SK-N-SH (cell line): ENCODE results near the gene SPATA13. TPM values are rescaled to one million over a fixed set of nuclear protein-coding genes. Genes with fewer than 3 reads are reported as not detected.

ENCODE experiments used
- CTCF ChIA-PET: fragments of 300-600, 350-600 bp; formaldehyde crosslinking; extraction: SDS; loops from one replicate; lab custom pipeline; 2021; lab: Yijun Ruan, JAX
- POLR2A ChIA-PET: fragments of 350-600 bp; sonication (Branson Sonifier 250); formaldehyde crosslinking; extraction: SDS; loops from one replicate; lab custom pipeline; 2020; ENCODE audit warnings: antibody characterized with exemption, inconsistent platforms; lab: Yijun Ruan, JAX
- DNase-seq: peaks from one replicate; pipeline ENCODE4 v3.0.0; 2012
- H2AFZ ChIP-seq: fragments of 200-600 bp; sonication (generic); 2 replicates; pipeline ENCODE4 v1.8.1; 2016; ENCODE audit warnings: antibody characterized with exemption, mild to moderate bottlenecking, low read depth
- H3F3A ChIP-seq: fragments of 200-600 bp; sonication (generic); replicated peaks from 2 replicates; pipeline ENCODE3; 2016; ENCODE audit warnings: antibody characterized with exemption, mild to moderate bottlenecking; ENCODE audit not compliant: insufficient read depth
- H3K27ac ChIP-seq, 2 experiments: fragments of 200-500 bp in 1 of 2; fragments of 200-600 bp in 1 of 2; sonication (Bioruptor generic) in 1 of 2; sonication (generic), shearing (Covaris generic) in 1 of 2; 2 replicates each; pipeline versions ENCODE4 v1.5.1 to v1.6.1; 2014 to 2016; ENCODE audit warnings: low read depth in 2 of 2, inconsistent platforms in 1 of 2, low read length in 1 of 2, mild to moderate bottlenecking in 1 of 2, mixed read lengths in 1 of 2
- H3K27me3 ChIP-seq: fragments of 200-600 bp; sonication (generic), shearing (Covaris generic); 2 replicates; pipeline ENCODE4 v1.6.1; 2016; ENCODE audit warnings: mixed run types; ENCODE audit not compliant: insufficient read depth
- H3K36me3 ChIP-seq, 2 experiments: fragments of 200-500 bp in 1 of 2; fragments of 200-600 bp in 1 of 2; sonication (Bioruptor generic) in 1 of 2; sonication (generic) in 1 of 2; replicated peaks in 1 of 2; 2 replicates each; pipeline versions ENCODE3 to v1.5.1; 2014 to 2016; ENCODE audit warnings: low read length in 1 of 2, mild to moderate bottlenecking in 1 of 2; ENCODE audit not compliant: insufficient read depth in 2 of 2, control insufficient read depth in 1 of 2
- H3K4me1 ChIP-seq, 2 experiments: fragments of 200-500 bp in 1 of 2; fragments of 200-600 bp in 1 of 2; sonication (Bioruptor generic) in 1 of 2; sonication (generic), shearing (Covaris generic) in 1 of 2; 2 replicates each; pipeline versions ENCODE4 v1.5.1 to v1.6.1; 2014 to 2016; ENCODE audit warnings: low read depth in 1 of 2, low read length in 1 of 2, mixed run types in 1 of 2; ENCODE audit not compliant: insufficient read depth in 2 of 2, control insufficient read depth in 1 of 2
- H3K4me2 ChIP-seq: fragments of 200-600 bp; sonication (generic), shearing (Covaris generic); 2 replicates; pipeline ENCODE4 v1.6.1; 2017; ENCODE audit warnings: mixed run types
- H3K4me3 ChIP-seq, 2 experiments: fragments of 200-500 bp in 1 of 2; fragments of 200-600 bp in 1 of 2; sonication (Bioruptor generic) in 1 of 2; sonication (generic), shearing (Covaris generic) in 1 of 2; 2 replicates each; pipeline versions ENCODE4 v1.5.1 to v1.8.1; 2014 to 2016; ENCODE audit warnings: low read depth in 2 of 2, inconsistent platforms in 1 of 2, low read length in 1 of 2, mild to moderate bottlenecking in 1 of 2, mixed read lengths in 1 of 2, moderate library complexity in 1 of 2
- H3K79me2 ChIP-seq: fragments of 200-600 bp; sonication (generic); 2 replicates; pipeline ENCODE4 v1.8.1; 2017; ENCODE audit warnings: mild to moderate bottlenecking; ENCODE audit not compliant: insufficient read depth
- H3K9ac ChIP-seq: fragments of 200-600 bp; sonication (generic); 2 replicates; pipeline ENCODE4 v1.6.1; 2017; ENCODE audit warnings: mixed run types
- H3K9me2 ChIP-seq: fragments of 200-600 bp; sonication (generic); 2 replicates; pipeline ENCODE4 v1.6.1; 2017; ENCODE audit warnings: mixed run types
- H3K9me3 ChIP-seq: fragments of 200-600 bp; sonication (generic); 2 replicates; pipeline ENCODE4 v1.6.1; 2017; ENCODE audit warnings: mixed run types, mild to moderate bottlenecking, moderate library complexity
- H4K20me1 ChIP-seq: fragments of 200-600 bp; sonication (generic); 2 replicates; pipeline ENCODE4 v1.6.1; 2017; ENCODE audit warnings: mild to moderate bottlenecking, mixed run types; ENCODE audit not compliant: insufficient read depth
- CTCF ChIP-seq: fragments of 200-600 bp; sonication (generic); IDR thresholded peaks from 2 replicates; pipeline ENCODE4 v1.6.1; 2017; ENCODE audit warnings: antibody characterized with exemption, mild to moderate bottlenecking, moderate library complexity
- ELF1 ChIP-seq: IDR thresholded peaks from 2 replicates; pipeline ENCODE4 v1.4.0; 2012
- GABPA ChIP-seq: IDR thresholded peaks from 2 replicates; pipeline ENCODE4 v1.4.0; 2012; ENCODE audit warnings: low read depth, mild to moderate bottlenecking
- GATA2 ChIP-seq: sonication (generic); formaldehyde crosslinking; IDR thresholded peaks from 2 replicates; pipeline ENCODE4 v1.5.0; 2020; ENCODE audit warnings: mild to moderate bottlenecking, missing genetic modification reagents
- IRF3 ChIP-seq: fragments of 150-350 bp; IDR thresholded peaks from 2 replicates; pipeline ENCODE4 v1.6.1; 2016; ENCODE audit warnings: mild to moderate bottlenecking, low read depth, low read length
- JUND ChIP-seq: IDR thresholded peaks from 2 replicates; pipeline ENCODE4 v1.4.0; 2012
- MAX ChIP-seq: IDR thresholded peaks from 2 replicates; pipeline ENCODE4 v1.4.0; 2012; ENCODE audit warnings: low read depth
- MEF2A ChIP-seq: IDR thresholded peaks from 2 replicates; pipeline ENCODE4 v1.4.0; 2012; ENCODE audit warnings: low read depth, borderline replicate concordance
- MXI1 ChIP-seq: IDR thresholded peaks from 2 replicates; pipeline ENCODE4 v1.6.1; 2012; ENCODE audit warnings: mild to moderate bottlenecking, low read depth, low read length, improper control_type of control experiment
- PBX3 ChIP-seq: IDR thresholded peaks from 2 replicates; pipeline ENCODE4; 2012
- RCOR1 ChIP-seq: fragments of 150-350 bp; IDR thresholded peaks from 2 replicates; pipeline ENCODE4 v1.6.1; 2017; ENCODE audit warnings: antibody characterized with exemption, low read length
- REST ChIP-seq: IDR thresholded peaks from 2 replicates; pipeline ENCODE4 v1.6.1; 2012; ENCODE audit warnings: mild to moderate bottlenecking, low read depth, low read length, moderate library complexity
- RXRA ChIP-seq: IDR thresholded peaks from 2 replicates; pipeline ENCODE4 v1.4.0; 2012; ENCODE audit warnings: low read depth, mild to moderate bottlenecking, borderline replicate concordance
- SIN3A ChIP-seq: IDR thresholded peaks from 2 replicates; pipeline ENCODE4 v1.6.1; 2012; ENCODE audit warnings: low read depth, mild to moderate bottlenecking, low read length, moderate library complexity, borderline replicate concordance
- SMC3 ChIP-seq: IDR thresholded peaks from 2 replicates; pipeline ENCODE4 v1.6.1; 2012; ENCODE audit warnings: low read depth, low read length, improper control_type of control experiment
- TAF1 ChIP-seq: IDR thresholded peaks from 2 replicates; pipeline ENCODE4 v1.6.1; 2012; ENCODE audit warnings: low read depth, mild to moderate bottlenecking, low read length, moderate library complexity, borderline replicate concordance
- TCF12 ChIP-seq: IDR thresholded peaks from 2 replicates; pipeline ENCODE4 v1.4.0; 2012
- USF1 ChIP-seq: IDR thresholded peaks from 2 replicates; pipeline ENCODE4 v1.4.0; 2012; ENCODE audit warnings: low read depth, borderline replicate concordance
- YY1 ChIP-seq: IDR thresholded peaks from 2 replicates; pipeline ENCODE4 v1.4.0; 2012; ENCODE audit warnings: low read depth, mild to moderate bottlenecking
- ZBTB33 ChIP-seq: IDR thresholded peaks from 2 replicates; pipeline ENCODE4 v1.4.0; 2012; ENCODE audit warnings: low read depth, borderline replicate concordance
- WGBS: methylation state at CpG from one replicate; pipeline ENCODE4 v1.1.6; 2017; ENCODE audit warnings: low lambda C conversion rate; 5-methylcytosine and 5-hydroxymethylcytosine counted together
- polyA plus RNA-seq, 3 experiments: library from polyadenylated mRNA; depleted of rRNA; stranded (reverse); fragments of >200 nt; gene quantifications; 2 replicates each; pipeline ENCODE4 v1.2.3, GENCODE V29; 2012

The SPATA13 gene
- polyA plus RNA-seq, 1 of the 3 experiments (the other 2 are of a cell fraction), result 4.3 TPM

- no peak for DNase-seq
- ChIA-PET CTCF (interaction anchor here (2.3 to 2.7 kb wide), 3 partner anchors 15 to 193 kb away, joined by 11 to 15 read pairs (median 12); no protein-coding TSS in a partner anchor), POLR2A (no interaction called here)
- Histone ChIP-seq H3K4me1 (peaks cover 0 to 11% of the 10 kb centered on the region in 2 experiments; a peak in 2 of 4 replicates), H2AFZ (no peak overlapping the region), H3K9me2 (no peaks in the 10 kb centered on the region), H3F3A (no peaks in the 10 kb centered on the region), H3K27ac (no peak overlapping the region)
- WGBS, result 60% methylated on average over 3 of the region's 3 CpGs
- TF ChIP-seq ELF1, result no peak
- TF ChIP-seq TAF1, result no peak
- TF ChIP-seq CTCF, result no peak
- no peak for TF ChIP-seq RXRA
- TF ChIP-seq MEF2A, result no peak
- TF ChIP-seq MXI1, result no peak
- TF ChIP-seq RCOR1, result no peak
- no peak for TF ChIP-seq TCF12
- TF ChIP-seq ZBTB33, result no peak
- TF ChIP-seq SMC3, result no peak
- TF ChIP-seq YY1, result no peak
- TF ChIP-seq PBX3, result no peak
- no peak for TF ChIP-seq GATA2
- no peak for TF ChIP-seq MAX
- no peak for TF ChIP-seq SIN3A
- TF ChIP-seq GABPA, result no peak
- no peak for TF ChIP-seq JUND
- TF ChIP-seq USF1, result no peak
- TF ChIP-seq IRF3, result no peak
- TF ChIP-seq REST, result no peak
- TF ChIP-seq, all 33 proteins: peak for 0
- H3K27me3 ChIP-seq, result no peaks in the 10 kb centered on the region
- H3K9ac ChIP-seq, result no peak overlapping the region
- no peaks in the 10 kb centered on the region for H3K9me3 ChIP-seq
- no peaks in the 10 kb centered on the region for H3K36me3 ChIP-seq
- no peaks in the 10 kb centered on the region for H4K20me1 ChIP-seq
- no peaks in the 10 kb centered on the region for H3K79me2 ChIP-seq
- H3K4me3 ChIP-seq, result no peak overlapping the region
- no peak overlapping the region for H3K4me2 ChIP-seq
Measured at GRCh38 chr13:24213932-24214331, 53.4 kb downstream of the SPATA13 start.
